HepG2 (cell line): ENCODE measurements around the gene PHF23. TPM values are rescaled to one million over a fixed set of nuclear protein-coding genes. Genes with fewer than 3 reads are reported as not detected.
A peak's percentile ranks its signal among the peaks of the same experiment; 100 is the strongest.

Source experiments
- ATF1 ChIP-seq: IDR thresholded peaks from 2 replicates; pipeline ENCODE4 v1.6.1; 2016; ENCODE audit warnings: mild to moderate bottlenecking, control low read depth
- CREB1 ChIP-seq, 2 experiments: fragments of 450-650 bp in 1 of 2; IDR thresholded peaks; 2 replicates each; pipeline ENCODE4 v1.6.1; 2016 to 2017; ENCODE audit warnings: control low read depth in 1 of 2, mild to moderate bottlenecking in 1 of 2, missing compliant biosample characterization in 1 of 2, missing genetic modification characterization in 1 of 2
- CTCF ChIP-seq: sonication (generic); formaldehyde crosslinking; IDR thresholded peaks from 2 replicates; pipeline ENCODE4 v1.5.0; 2020; ENCODE audit warnings: mild to moderate bottlenecking, missing genetic modification reagents, moderate library complexity
- DNMT1 ChIP-seq: sonication (generic); formaldehyde crosslinking; IDR thresholded peaks from 2 replicates; pipeline ENCODE4 v1.5.1; 2020; ENCODE audit warnings: mild to moderate bottlenecking, missing genetic modification reagents
- FOSL2 ChIP-seq: sonication (generic); formaldehyde crosslinking; IDR thresholded peaks from 2 replicates; pipeline ENCODE4 v1.4.0; 2020; ENCODE audit warnings: missing genetic modification reagents
- FUBP1 ChIP-seq: sonication (generic); formaldehyde crosslinking; IDR thresholded peaks from 2 replicates; pipeline ENCODE4 v1.5.1; 2020; ENCODE audit warnings: missing genetic modification reagents, mild to moderate bottlenecking, borderline replicate concordance
- KAT8 ChIP-seq: IDR thresholded peaks from 2 replicates; pipeline ENCODE4 v1.6.1; 2016; ENCODE audit warnings: missing genetic modification reagents, missing compliant biosample characterization
- MXD3 ChIP-seq: IDR thresholded peaks from 2 replicates; pipeline ENCODE4 v1.6.1; 2016; ENCODE audit warnings: mild to moderate bottlenecking, missing biosample characterization, missing genetic modification reagents
- NFKBIZ ChIP-seq: IDR thresholded peaks from 2 replicates; pipeline ENCODE4 v1.6.1; 2018; ENCODE audit warnings: missing genetic modification reagents, missing compliant biosample characterization
- PLRG1 ChIP-seq: fragments of 450-650 bp; conservative IDR thresholded peaks from 2 replicates; pipeline ENCODE4 v1.6.1; 2016
- RXRA ChIP-seq: sonication (generic); formaldehyde crosslinking; IDR thresholded peaks from 2 replicates; pipeline ENCODE4 v1.5.1; 2020; ENCODE audit warnings: missing genetic modification reagents
- SALL2 ChIP-seq: sonication (generic); formaldehyde crosslinking; IDR thresholded peaks from 2 replicates; pipeline ENCODE4 v1.8.1; 2023; ENCODE audit warnings: mild to moderate bottlenecking, missing genetic modification reagents, inconsistent platforms
- SNAI1 ChIP-seq: sonication (generic); formaldehyde crosslinking; IDR thresholded peaks from 2 replicates; pipeline ENCODE4 v1.5.0; 2020; ENCODE audit warnings: mild to moderate bottlenecking, missing genetic modification reagents, borderline replicate concordance
- TAF15 ChIP-seq: fragments of 200-400 bp; formaldehyde crosslinking; IDR thresholded peaks from one replicate; pipeline ENCODE4 v1.6.1; 2018; ENCODE audit warnings: mild to moderate bottlenecking, low read depth, low read length; ENCODE audit not compliant: poor library complexity, severe bottlenecking
- ZNF224 ChIP-seq: sonication (generic); formaldehyde crosslinking; IDR thresholded peaks from 2 replicates; pipeline ENCODE4 v1.5.0; 2020; ENCODE audit warnings: mild to moderate bottlenecking, missing genetic modification reagents
- ZNF280D ChIP-seq: sonication (generic); formaldehyde crosslinking; IDR thresholded peaks from 2 replicates; pipeline ENCODE4 v1.5.1; 2020; ENCODE audit warnings: mild to moderate bottlenecking, missing genetic modification reagents
- ZNF354B ChIP-seq: sonication (generic); formaldehyde crosslinking; IDR thresholded peaks from 2 replicates; pipeline ENCODE4 v1.8.0; 2022; ENCODE audit warnings: mild to moderate bottlenecking, missing genetic modification reagents
- ZNF362 ChIP-seq: sonication (generic); formaldehyde crosslinking; IDR thresholded peaks from 2 replicates; pipeline ENCODE4 v1.4.0; 2020; ENCODE audit warnings: missing genetic modification reagents, mild to moderate bottlenecking, borderline replicate concordance
- ZNF576 ChIP-seq: sonication (generic); formaldehyde crosslinking; IDR thresholded peaks from 2 replicates; pipeline ENCODE4 v1.4.0; 2020; ENCODE audit warnings: mild to moderate bottlenecking, missing genetic modification reagents
- ZNF75D ChIP-seq: sonication (generic); formaldehyde crosslinking; IDR thresholded peaks from 2 replicates; pipeline ENCODE4 v1.8.1; 2023; ENCODE audit warnings: missing genetic modification reagents, mild to moderate bottlenecking, borderline replicate concordance
- polyA plus RNA-seq, 8 experiments: library from polyadenylated mRNA; depleted of rRNA in 3 of 8; stranded (reverse) in 7 of 8; unstranded in 1 of 8; fragments of >200 nt; fragmentation: Illumina TruSeq in 4 of 8; extraction: Trizol in 4 of 8; gene quantifications; 2 replicates each; pipeline versions ENCODE4 v1.2.1 to v1.2.3, GENCODE V29; 2011 to 2016; ENCODE audit warnings: low read depth in 4 of 8, missing spikeins in 1 of 8, mixed read lengths in 1 of 8; ENCODE audit not compliant: insufficient read depth in 1 of 8
- total RNA-seq, 5 experiments: library from RNA; depleted of rRNA; stranded (reverse); fragments of >200 nt; fragmentation: Illumina TruSeq; extraction: Trizol; gene quantifications; 2 replicates each; pipeline ENCODE4 v1.2.3, GENCODE V29; 2016; ENCODE audit warnings: low read depth in 1 of 5

PHF23 gene
- total and polyA plus RNA-seq, 2 of the 13 experiments (the other 11 are each of a cell fraction or from before 2014, with no cell fraction given), result 27.6 to 33.2 TPM

GRCh38 chr17:7242717-7243452 lies 3.6 kb upstream of the PHF23 start (continued):
- TF ChIP-seq ZNF280D (CRISPR knock-in tag) (no peak), KAT8 (peak; percentile 94), TAF15 (peak; percentile 85), SNAI1 (CRISPR knock-in tag) (no peak), FUBP1 (CRISPR knock-in tag) (peak; percentile 86; the same call in 1 of the 2 replicates), SALL2 (CRISPR knock-in tag) (peak; percentile 34; the same call in 1 of the 2 replicates), ZNF354B (no peak), DNMT1 (CRISPR knock-in tag) (no peak), FOSL2 (CRISPR knock-in tag) (peak; percentile 67), ZNF362 (CRISPR knock-in tag) (0 out of 2 replicates have a peak, but pooled peaks have one; percentile 46), CREB1 (IDR thresholded peaks at IDR 0.05) (peak; percentile 81), CREB1 (CRISPR knock-in tag; IDR thresholded peaks at IDR 0.05) (peak; percentile 72), PLRG1 (no peak), CTCF (peak; percentile 64), ZNF224 (CRISPR knock-in tag) (0 out of 2 replicates have a peak, but pooled peaks have one; percentile 73), MXD3 (CRISPR knock-in tag) (peak; percentile 91; the same call in 1 of the 2 replicates), NFKBIZ (CRISPR knock-in tag) (no peak), ATF1 (CRISPR knock-in tag) (peak; percentile 77), RXRA (CRISPR knock-in tag) (peak; percentile 76), ZNF576 (CRISPR knock-in tag) (no peak), ZNF75D (CRISPR knock-in tag) (no peak)
